SW480 (cell line): ENCODE results near the gene UBLCP1.
"Not testable (repeated sequence)": the region's sequence is repeated elsewhere in the genome, so short reads cannot be mapped to it uniquely, and the experiment has no call there.

Experiments used
- DNase-seq: peaks from one replicate; pipeline ENCODE4 v3.0.0-alpha.2; 2016; ENCODE audit warnings: low spot score

UBLCP1 gene

GRCh38 chr5:159262859-159263568 lies at the start of gene UBLCP1:
Gene UBLCP1 (plus strand): TSS chr5:159263290. CDS start chr5:159268916, 5,626 bp downstream.
- peak; percentile 92 for DNase-seq

DNA sequence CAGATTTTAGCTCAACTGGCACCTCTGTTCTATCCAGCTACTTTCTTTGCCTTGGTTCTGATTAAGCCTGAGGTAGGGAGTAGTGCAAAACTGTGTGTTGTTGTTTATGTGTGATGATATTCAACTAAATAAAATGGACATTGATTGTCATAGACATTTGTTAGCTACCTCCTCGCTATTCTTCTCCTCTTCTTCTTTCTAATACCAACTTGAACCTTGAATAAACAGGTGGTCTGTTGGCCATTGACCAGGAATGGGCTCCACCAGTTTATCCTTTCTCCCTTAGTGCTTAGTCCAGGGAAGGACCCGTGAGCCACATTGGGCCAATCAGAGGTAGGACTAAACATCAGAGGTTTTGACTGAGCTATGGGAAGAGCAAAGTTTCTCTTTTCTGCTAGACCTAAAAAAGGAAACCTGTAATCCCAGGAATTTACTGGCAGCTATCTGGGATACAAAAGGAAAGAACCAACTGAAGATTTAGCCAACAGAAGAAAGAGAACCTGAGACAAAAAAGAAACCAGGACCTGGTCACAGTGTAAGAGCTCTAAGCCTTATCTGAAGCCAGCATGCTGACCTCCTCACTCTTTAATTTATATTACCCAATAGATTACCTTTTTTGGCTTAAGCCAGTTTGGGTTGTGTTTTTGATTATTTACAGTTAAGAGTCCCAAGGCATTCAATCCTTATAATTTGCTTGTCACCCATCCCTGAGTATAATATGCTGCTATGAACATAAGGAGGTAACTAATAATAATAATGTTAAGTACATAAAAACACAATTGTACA lies 48.4 kb upstream of the UBLCP1 start:
- no peak for DNase-seq

- DNase-seq, result no peak
Observed at GRCh38 chr5:159215886-159216285, 47.2 kb upstream of the UBLCP1 start.

- no peak for DNase-seq
Observed at GRCh38 chr5:159216454-159216853, 46.6 kb upstream of the UBLCP1 start.

- DNase-seq, result no peak
Observed at GRCh38 chr5:159217236-159217635, 45.9 kb upstream of the UBLCP1 start.

DNA sequence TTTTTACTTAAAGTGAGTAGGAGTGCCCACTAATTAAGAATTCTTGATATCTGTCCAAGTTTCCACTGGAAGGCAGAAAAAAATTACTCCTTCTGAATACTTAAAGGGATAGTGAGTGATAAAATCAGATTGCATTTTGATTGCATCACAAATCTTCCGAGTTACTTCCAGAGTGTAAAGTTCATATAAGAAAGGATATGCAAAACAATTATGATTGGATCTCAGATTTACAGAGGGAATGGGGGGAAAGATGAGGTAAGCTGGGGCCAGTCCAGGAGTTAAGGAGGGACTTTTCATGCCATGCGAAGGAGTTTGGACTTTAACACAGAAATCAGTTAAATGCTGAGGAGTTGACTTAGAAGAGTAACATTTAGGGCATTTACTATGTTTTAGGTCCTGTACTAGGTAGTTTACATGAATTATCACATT lies 44.5 kb upstream of the UBLCP1 start:
- DNase-seq, result peak; percentile 35

GRCh38 chr5:159220206-159220605 lies 42.9 kb upstream of the UBLCP1 start:
- DNase-seq, result no peak

GRCh38 chr5:159223469-159223868 lies 39.6 kb upstream of the UBLCP1 start:
- DNase-seq, result no peak

DNA sequence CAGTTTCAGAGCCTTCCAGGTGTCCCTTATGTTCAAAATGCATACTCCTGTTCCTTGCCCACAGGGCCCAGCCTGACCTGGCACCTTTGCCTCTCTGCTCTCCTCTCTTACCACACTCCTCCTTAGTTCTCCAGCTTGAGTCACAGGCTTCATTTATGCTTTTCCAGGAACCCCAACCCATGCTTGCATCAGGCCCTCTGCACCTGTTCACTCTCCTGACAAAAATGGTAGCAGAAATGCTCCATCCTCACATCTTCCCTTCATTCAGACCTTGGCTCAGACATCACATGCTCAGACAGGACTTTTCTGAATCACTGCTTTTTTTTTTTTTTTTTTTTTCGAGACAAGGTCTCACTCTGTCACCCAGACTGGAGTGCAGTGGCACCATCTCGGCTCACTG lies 38.6 kb upstream of the UBLCP1 start:
- no peak for DNase-seq

- no peak for DNase-seq
Observed at GRCh38 chr5:159226451-159226850, 36.6 kb upstream of the UBLCP1 start.

DNA sequence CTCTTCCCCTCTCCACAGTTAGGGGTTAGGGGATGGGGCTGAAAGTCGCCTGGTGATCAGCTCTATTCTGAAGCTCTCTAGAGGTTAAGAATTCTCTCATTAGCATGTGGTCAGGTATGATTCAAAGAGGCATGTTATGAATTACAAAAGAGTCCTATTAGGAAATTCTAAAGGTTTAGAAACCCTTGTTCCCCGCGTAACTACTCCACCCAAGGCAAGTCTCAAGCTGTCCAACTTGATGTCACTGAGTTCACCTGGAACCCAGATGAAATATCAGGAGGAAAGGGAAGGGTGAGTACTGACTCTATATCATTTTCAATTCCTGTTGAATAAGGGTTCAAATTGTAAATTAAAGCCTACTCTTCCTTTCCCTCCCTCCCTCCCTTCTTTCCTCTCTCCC lies 35.6 kb upstream of the UBLCP1 start:
- no peak for DNase-seq

DNA sequence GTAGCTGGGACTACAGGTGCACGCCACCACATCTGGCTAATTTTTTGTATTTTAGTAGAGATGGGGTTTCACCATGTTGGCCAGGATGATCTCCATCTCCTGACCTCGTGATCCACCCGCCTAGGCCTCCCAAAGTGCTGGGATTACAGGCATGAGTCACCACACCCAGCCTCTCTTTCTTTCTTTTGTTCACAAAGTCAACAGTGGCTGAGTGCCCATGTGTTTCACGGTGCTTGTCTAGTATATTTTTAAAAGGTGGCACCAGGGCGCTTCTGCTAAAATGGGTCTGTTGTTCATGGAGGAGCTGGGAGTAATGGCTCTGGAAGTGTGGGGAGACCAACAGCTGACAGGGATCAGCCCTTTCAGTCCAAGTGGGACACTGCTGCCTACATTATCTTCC lies 35.0 kb upstream of the UBLCP1 start:
- not testable (repeated sequence) for DNase-seq

DNA sequence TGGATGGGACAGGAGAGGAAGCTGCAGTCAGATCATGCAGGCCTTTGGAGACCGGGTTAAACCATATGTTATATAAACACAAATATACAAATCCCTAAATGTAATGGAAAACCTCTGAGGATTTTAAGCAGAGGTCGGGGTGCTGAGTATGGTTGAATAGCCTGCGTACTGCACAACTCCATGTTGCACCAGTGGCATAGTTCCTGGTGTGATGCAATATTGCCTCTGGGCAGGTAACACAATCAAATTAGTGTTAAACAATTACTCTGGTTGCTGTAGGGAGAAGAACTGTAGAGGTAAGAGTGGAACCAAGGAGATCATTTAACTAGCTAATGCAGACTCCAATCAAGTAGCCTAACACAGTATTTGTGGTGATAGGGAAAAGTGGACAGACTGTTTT lies 32.4 kb upstream of the UBLCP1 start:
- DNase-seq, result peak; percentile 60

GRCh38 chr5:159231167-159231566 lies 31.9 kb upstream of the UBLCP1 start:
- DNase-seq, result no peak

- DNase-seq, result not testable (repeated sequence)
Observed at GRCh38 chr5:159235871-159236520, 27.1 kb upstream of the UBLCP1 start.

DNA sequence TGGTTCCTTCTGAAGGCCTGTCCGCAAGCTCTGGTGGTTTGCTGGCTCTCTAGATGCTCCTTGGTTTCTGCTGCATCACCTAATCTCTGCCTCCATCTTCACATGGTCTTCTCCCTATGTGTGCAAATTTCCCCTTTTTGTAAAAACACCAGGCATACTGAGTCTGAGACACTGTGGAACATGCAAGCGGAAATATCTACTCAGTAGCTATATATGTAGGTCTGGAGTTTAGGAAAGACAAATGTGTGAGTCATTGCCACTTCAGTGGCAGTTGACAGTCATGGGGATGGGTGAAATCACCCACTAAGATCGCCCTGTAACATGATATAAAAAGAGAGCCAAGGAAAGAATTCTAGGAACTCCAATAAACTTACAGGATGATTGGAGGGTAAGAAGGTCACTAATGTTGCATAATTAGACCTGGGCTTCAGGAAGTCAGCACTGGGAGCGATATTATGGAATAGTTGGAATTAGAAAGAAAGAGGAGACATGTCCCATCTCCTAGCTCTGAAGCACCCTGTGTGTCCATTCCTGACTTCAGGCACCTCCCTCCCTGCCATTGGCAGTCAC lies 22.7 kb upstream of the UBLCP1 start:
- DNase-seq, result peak; percentile 70

DNA sequence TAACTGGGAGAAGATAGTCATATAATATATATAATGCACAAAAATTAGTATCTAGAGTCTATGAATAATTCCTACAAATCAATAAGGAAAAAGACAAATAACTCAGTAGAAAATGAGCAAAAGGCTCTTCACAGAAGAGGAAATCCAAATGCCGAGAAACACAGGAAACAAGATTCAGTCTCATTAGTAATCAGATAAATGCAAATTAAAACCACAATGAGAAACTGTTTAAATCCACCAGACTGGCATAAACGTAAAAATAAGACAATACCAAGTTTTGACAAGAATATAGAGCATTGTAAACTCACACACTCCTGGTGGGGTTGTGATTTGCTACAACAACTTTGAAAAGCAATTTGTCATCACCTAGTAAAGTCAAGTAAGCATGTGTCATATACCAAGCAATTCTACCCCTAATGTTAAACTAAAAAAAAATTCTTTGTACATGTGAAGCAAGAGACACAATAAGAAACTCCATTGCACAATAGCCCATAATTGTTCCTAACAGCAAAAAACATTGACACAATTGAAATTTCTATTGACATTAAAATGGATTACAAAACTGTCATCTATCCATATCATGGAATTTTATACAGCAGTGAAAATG lies 21.0 kb upstream of the UBLCP1 start:
- no peak for DNase-seq

DNA sequence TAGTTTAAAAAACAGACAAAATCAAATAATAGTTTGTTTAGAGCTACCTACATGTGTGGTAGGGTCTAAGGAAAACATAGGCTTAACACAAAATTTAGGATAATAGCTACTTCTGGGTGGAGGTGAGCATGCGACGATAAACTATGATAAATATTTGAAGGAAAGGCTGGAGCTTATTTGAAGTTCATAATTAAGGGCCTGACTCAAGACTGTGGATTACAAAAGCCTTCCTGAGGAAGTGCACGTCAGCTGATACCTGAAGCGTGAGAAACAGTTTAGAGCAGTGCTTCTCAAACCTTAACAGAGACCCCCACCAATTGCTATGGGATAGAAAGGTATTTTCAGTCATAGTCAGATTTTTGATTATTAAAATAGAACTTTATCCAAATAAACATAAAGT lies 20.4 kb upstream of the UBLCP1 start:
- no peak for DNase-seq

- no peak for DNase-seq
Observed at GRCh38 chr5:159243385-159243784, 19.7 kb upstream of the UBLCP1 start.

- DNase-seq, result no peak
Observed at GRCh38 chr5:159244163-159244562, 18.9 kb upstream of the UBLCP1 start.

DNA sequence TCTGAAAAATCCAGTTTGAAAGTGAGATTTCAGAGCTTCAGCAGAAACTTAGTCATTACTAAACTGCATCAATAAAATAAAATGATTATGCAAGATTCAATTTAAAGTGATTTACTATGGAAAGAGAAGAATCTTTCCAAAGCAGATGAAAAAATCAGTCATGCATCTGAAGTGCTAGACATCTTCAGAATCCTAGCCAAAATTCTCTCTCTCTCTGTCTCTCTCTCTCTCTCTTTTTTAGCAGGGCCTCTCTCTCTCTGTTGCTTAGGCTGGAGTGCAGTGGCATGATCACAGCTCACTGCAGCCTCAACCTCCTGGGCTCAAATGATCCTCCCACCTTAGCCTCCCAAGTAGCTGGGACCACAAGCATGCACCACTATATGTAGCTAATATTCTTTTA lies 18.2 kb upstream of the UBLCP1 start:
- no peak for DNase-seq

GRCh38 chr5:159249158-159249557 lies 13.9 kb upstream of the UBLCP1 start:
- no peak for DNase-seq
